Measurements from ENCODE around the gene PAX6.

The PAX6 gene

GRCh38 chr11:31814176-31814868, 3.2 kb upstream of the PAX6 start:
- Histone ChIP-seq H3K9ac (ENCODE audit: low read length) (no peak overlapping the region), H3K27ac (ENCODE audit: low read depth, low read length) (no peak overlapping the region), H3K4me3 (ENCODE audit: low read depth, low read length) (peak overlapping the region; percentile 51), H3K36me3 (ENCODE audit: control insufficient read depth, insufficient read depth, low read length) (no peaks in the 10 kb centered on the region), H3K4me1 (ENCODE audit: control insufficient read depth, insufficient read depth, low read length) (peaks cover 53% of the 10 kb centered on the region), H3K9me3 (ENCODE audit: control insufficient read depth, insufficient read depth, low read depth, low read length) (no peaks in the 10 kb centered on the region), H3K27me3 (ENCODE audit: control insufficient read depth, insufficient read depth, low read length) (peaks cover 99% of the 10 kb centered on the region)

DNA sequence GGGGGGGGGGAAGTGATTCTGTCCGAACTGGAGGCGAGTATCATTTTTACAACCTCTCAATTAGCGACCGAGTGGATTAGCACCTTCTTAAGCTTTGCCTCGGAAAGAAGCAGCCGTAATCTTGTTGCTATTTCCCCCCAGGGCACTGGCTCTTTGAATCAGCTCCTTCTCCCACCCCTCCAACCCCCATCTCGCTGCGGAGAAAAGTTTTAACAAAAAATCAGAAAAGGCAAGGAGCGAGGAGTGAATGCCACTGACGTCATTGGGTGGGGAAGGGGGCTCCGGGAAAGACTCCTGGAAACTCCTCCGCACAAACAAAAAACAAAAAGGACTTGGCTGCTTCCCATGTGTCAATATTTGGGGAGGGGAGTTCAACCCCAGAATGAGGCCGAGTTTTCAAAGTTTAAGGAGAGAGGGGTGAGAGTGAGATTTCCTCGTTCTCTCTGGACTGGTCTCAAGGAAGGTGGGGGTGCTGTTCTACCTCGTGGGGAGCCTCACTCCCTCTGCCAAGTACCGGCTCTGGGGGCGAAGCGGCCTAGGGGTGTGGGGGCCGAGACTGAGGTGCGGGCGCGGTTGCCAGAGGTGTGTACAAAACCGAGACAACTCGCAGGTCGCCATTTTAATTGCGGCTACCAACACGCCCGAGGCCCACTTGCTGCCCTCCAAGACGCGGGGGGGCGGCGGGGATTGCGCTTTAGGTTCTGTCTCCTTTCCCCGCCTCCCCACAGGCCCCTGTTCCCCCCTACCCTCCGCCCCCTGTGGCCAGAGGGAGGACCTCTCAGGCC, 2.5 kb upstream of the PAX6 start:
- peaks cover 57% of the 10 kb centered on the region for H3K4me1 ChIP-seq (ENCODE audit: control insufficient read depth, insufficient read depth, low read length)
- H3K27ac ChIP-seq (ENCODE audit: low read depth, low read length), result no peak overlapping the region
- no peaks in the 10 kb centered on the region for H3K9me3 ChIP-seq (ENCODE audit: control insufficient read depth, insufficient read depth, low read depth, low read length)
- H3K4me3 ChIP-seq (ENCODE audit: low read depth, low read length), result peak overlapping the region; percentile 51
- no peaks in the 10 kb centered on the region for H3K36me3 ChIP-seq (ENCODE audit: control insufficient read depth, insufficient read depth, low read length)
- H3K27me3 ChIP-seq (ENCODE audit: control insufficient read depth, insufficient read depth, low read length), result peaks cover 99% of the 10 kb centered on the region
- H3K9ac ChIP-seq (ENCODE audit: low read length), result no peak overlapping the region

GRCh38 chr11:31812383-31813381, 1.6 kb upstream of the PAX6 start:
- peaks cover 56% of the 10 kb centered on the region for H3K4me1 ChIP-seq (ENCODE audit: control insufficient read depth, insufficient read depth, low read length)
- H3K9me3 ChIP-seq (ENCODE audit: control insufficient read depth, insufficient read depth, low read depth, low read length), result no peaks in the 10 kb centered on the region
- H3K4me3 ChIP-seq (ENCODE audit: low read depth, low read length), result peak overlapping the region; percentile 51
- H3K27me3 ChIP-seq (ENCODE audit: control insufficient read depth, insufficient read depth, low read length), result peaks cover 99% of the 10 kb centered on the region
- no peaks in the 10 kb centered on the region for H3K36me3 ChIP-seq (ENCODE audit: control insufficient read depth, insufficient read depth, low read length)
- H3K9ac ChIP-seq (ENCODE audit: low read length), result no peak overlapping the region
- no peak overlapping the region for H3K27ac ChIP-seq (ENCODE audit: low read depth, low read length)

DNA sequence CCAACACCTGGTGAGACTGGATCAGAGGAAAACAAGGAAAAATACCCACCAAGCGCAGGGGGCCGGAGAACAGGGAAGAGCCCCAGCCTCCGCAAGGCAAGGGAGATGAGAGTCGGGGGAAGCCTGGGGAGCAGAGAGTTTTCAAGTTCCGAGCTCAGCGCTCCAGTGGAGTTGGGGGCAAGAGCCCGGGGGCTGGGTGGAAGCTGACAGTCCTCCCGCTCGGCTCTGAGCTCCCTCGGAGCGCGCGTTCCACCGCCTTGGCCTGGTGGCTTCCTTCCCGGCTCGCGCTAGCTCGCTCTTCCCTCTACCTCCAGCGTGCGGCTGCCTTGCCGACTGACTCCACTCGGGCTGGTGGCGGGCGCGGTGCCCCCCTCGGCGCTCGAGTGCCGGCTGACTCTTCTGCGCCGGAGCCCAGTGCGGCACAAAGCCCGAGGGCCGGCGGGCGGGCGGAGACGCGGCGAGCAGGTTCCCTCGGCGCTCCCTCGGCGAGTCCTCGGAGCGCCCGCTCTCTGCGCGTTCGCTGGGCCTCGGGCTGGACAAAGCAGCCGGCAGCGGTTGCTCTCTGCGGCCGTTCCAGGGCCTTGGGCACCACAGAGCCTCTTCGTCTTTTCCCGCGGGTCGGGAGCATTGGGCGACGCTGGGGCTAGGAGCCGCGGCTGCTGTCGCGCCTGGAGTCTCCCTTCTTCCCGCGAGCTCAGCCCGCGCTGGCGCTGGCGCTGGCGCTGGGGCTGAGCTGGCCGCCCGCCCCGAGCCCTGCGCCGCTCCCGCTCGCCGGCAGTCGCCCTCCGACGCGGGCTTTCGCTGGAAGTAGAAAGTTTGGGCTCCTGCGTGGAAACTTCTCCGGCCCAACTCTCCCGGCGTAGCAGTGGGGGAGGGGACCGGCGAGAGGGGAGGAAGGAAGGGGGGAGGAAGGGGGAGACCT, 1.0 kb downstream of the PAX6 start:
- Histone ChIP-seq H3K4me3 (ENCODE audit: low read depth, low read length) (peak overlapping the region; percentile 51), H3K4me1 (ENCODE audit: control insufficient read depth, insufficient read depth, low read length) (peaks cover 58% of the 10 kb centered on the region), H3K36me3 (ENCODE audit: control insufficient read depth, insufficient read depth, low read length) (no peaks in the 10 kb centered on the region), H3K9me3 (ENCODE audit: control insufficient read depth, insufficient read depth, low read depth, low read length) (no peaks in the 10 kb centered on the region), H3K9ac (ENCODE audit: low read length) (no peak overlapping the region), H3K27me3 (ENCODE audit: control insufficient read depth, insufficient read depth, low read length) (peaks cover 99% of the 10 kb centered on the region), H3K27ac (ENCODE audit: low read depth, low read length) (no peak overlapping the region)

DNA sequence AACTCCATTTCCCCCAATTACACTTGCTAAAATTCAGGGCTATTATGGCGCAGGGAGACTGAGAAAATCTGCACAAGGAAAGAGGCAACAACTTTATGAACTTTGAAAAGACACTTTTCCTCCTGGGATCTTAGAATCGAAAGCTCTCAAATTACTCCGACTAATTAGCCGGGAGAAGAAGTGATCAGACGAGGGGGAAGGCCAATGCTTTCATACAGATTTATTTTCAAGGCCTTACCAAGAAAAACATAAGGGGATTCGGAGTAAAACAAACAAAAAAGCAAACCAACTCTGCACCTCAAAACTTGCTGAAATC, 1.6 kb downstream of the PAX6 start:
- H3K4me1 ChIP-seq (ENCODE audit: control insufficient read depth, insufficient read depth, low read length), result peaks cover 56% of the 10 kb centered on the region
- peaks cover 99% of the 10 kb centered on the region for H3K27me3 ChIP-seq (ENCODE audit: control insufficient read depth, insufficient read depth, low read length)
- H3K9me3 ChIP-seq (ENCODE audit: control insufficient read depth, insufficient read depth, low read depth, low read length), result no peaks in the 10 kb centered on the region
- H3K9ac ChIP-seq (ENCODE audit: low read length), result no peak overlapping the region
- peak overlapping the region; percentile 51 for H3K4me3 ChIP-seq (ENCODE audit: low read depth, low read length)
- H3K27ac ChIP-seq (ENCODE audit: low read depth, low read length), result no peak overlapping the region
- no peaks in the 10 kb centered on the region for H3K36me3 ChIP-seq (ENCODE audit: control insufficient read depth, insufficient read depth, low read length)

DNA sequence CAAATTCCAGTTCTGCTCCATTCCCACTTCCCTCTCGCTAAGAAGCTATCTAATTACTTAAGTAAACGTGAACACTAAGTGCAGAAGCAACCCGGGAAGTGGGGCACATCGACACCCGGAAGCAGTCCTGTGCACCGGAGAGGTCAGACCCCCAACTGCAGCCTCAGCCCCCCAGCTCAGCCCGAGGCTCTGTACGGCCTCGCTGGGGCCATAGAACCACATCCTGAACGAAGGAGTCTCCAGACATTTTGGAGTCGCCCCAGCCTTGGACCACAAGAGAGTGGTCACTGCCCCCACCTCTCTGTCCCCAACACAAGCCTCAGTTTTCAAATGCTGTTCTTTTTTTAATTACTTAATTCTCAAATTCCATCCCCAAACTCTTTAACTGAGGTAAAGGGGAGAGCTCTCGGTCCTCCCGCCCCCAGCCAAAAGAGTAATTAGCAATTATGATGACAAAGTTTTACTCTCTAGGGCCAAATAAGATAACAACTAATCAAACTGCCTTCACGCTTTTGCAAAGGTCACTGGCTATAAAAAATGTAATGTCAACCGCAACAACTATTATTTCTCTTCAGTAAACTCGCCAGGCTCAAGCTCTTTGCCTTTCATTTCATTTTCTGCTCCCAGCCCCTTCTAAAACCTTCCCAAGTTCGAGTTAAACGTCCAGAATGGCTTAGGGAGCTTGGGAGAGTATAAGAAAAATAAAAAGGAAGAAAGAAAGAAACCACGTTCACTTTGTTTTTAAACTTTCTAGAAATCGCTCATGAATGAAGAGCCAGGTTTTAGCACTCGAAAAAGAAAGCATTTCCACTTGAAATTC, 2.2 kb downstream of the PAX6 start:
- Histone ChIP-seq H3K4me1 (ENCODE audit: control insufficient read depth, insufficient read depth, low read length) (peaks cover 57% of the 10 kb centered on the region), H3K27ac (ENCODE audit: low read depth, low read length) (no peak overlapping the region), H3K36me3 (ENCODE audit: control insufficient read depth, insufficient read depth, low read length) (no peaks in the 10 kb centered on the region), H3K4me3 (ENCODE audit: low read depth, low read length) (peak overlapping the region; percentile 51; the same call in 1 of the 2 replicates), H3K9ac (ENCODE audit: low read length) (no peak overlapping the region), H3K27me3 (ENCODE audit: control insufficient read depth, insufficient read depth, low read length) (peaks cover 99% of the 10 kb centered on the region), H3K9me3 (ENCODE audit: control insufficient read depth, insufficient read depth, low read depth, low read length) (no peaks in the 10 kb centered on the region)

GRCh38 chr11:31807799-31808667, 3.1 kb downstream of the PAX6 start:
- Histone ChIP-seq H3K36me3 (ENCODE audit: control insufficient read depth, insufficient read depth, low read length) (no peaks in the 10 kb centered on the region), H3K4me3 (ENCODE audit: low read depth, low read length) (peak overlapping the region; percentile 22; the same call in 1 of the 2 replicates), H3K27ac (ENCODE audit: low read depth, low read length) (no peak overlapping the region), H3K9me3 (ENCODE audit: control insufficient read depth, insufficient read depth, low read depth, low read length) (no peaks in the 10 kb centered on the region), H3K27me3 (ENCODE audit: control insufficient read depth, insufficient read depth, low read length) (peaks cover 99% of the 10 kb centered on the region), H3K9ac (ENCODE audit: low read length) (no peak overlapping the region), H3K4me1 (ENCODE audit: control insufficient read depth, insufficient read depth, low read length) (peaks cover 55% of the 10 kb centered on the region)

GRCh38 chr11:31806928-31807798, 4.0 kb downstream of the PAX6 start:
- Histone ChIP-seq H3K9me3 (ENCODE audit: control insufficient read depth, insufficient read depth, low read depth, low read length) (no peaks in the 10 kb centered on the region), H3K9ac (ENCODE audit: low read length) (no peak overlapping the region), H3K4me3 (ENCODE audit: low read depth, low read length) (no peak overlapping the region), H3K4me1 (ENCODE audit: control insufficient read depth, insufficient read depth, low read length) (peaks cover 49% of the 10 kb centered on the region), H3K27ac (ENCODE audit: low read depth, low read length) (no peak overlapping the region), H3K36me3 (ENCODE audit: control insufficient read depth, insufficient read depth, low read length) (no peaks in the 10 kb centered on the region), H3K27me3 (ENCODE audit: control insufficient read depth, insufficient read depth, low read length) (peaks cover 99% of the 10 kb centered on the region)

Data from HUES6 (cell line).